SK-N-SH (cell line): ENCODE data around the gene MC1R. TPM values are rescaled to one million over a fixed set of nuclear protein-coding genes. Genes with fewer than 3 reads are reported as not detected.

Experiments used
- CTCF ChIA-PET: fragments of 300-600, 350-600 bp; formaldehyde crosslinking; extraction: SDS; loops from one replicate; lab custom pipeline; 2021; lab: Yijun Ruan, JAX
- POLR2A ChIA-PET: fragments of 350-600 bp; sonication (Branson Sonifier 250); formaldehyde crosslinking; extraction: SDS; loops from one replicate; lab custom pipeline; 2020; ENCODE audit warnings: antibody characterized with exemption, inconsistent platforms; lab: Yijun Ruan, JAX
- DNase-seq: peaks from one replicate; pipeline ENCODE4 v3.0.0; 2012
- H2AFZ ChIP-seq: fragments of 200-600 bp; sonication (generic); 2 replicates; pipeline ENCODE4 v1.8.1; 2016; ENCODE audit warnings: antibody characterized with exemption, mild to moderate bottlenecking, low read depth
- H3F3A ChIP-seq: fragments of 200-600 bp; sonication (generic); replicated peaks from 2 replicates; pipeline ENCODE3; 2016; ENCODE audit warnings: antibody characterized with exemption, mild to moderate bottlenecking; ENCODE audit not compliant: insufficient read depth
- H3K27ac ChIP-seq, 2 experiments: fragments of 200-500 bp in 1 of 2; fragments of 200-600 bp in 1 of 2; sonication (Bioruptor generic) in 1 of 2; sonication (generic), shearing (Covaris generic) in 1 of 2; 2 replicates each; pipeline versions ENCODE4 v1.5.1 to v1.6.1; 2014 to 2016; ENCODE audit warnings: low read depth in 2 of 2, inconsistent platforms in 1 of 2, low read length in 1 of 2, mild to moderate bottlenecking in 1 of 2, mixed read lengths in 1 of 2
- H3K27me3 ChIP-seq: fragments of 200-600 bp; sonication (generic), shearing (Covaris generic); 2 replicates; pipeline ENCODE4 v1.6.1; 2016; ENCODE audit warnings: mixed run types; ENCODE audit not compliant: insufficient read depth
- H3K36me3 ChIP-seq, 2 experiments: fragments of 200-500 bp in 1 of 2; fragments of 200-600 bp in 1 of 2; sonication (Bioruptor generic) in 1 of 2; sonication (generic) in 1 of 2; replicated peaks in 1 of 2; 2 replicates each; pipeline versions ENCODE3 to v1.5.1; 2014 to 2016; ENCODE audit warnings: low read length in 1 of 2, mild to moderate bottlenecking in 1 of 2; ENCODE audit not compliant: insufficient read depth in 2 of 2, control insufficient read depth in 1 of 2
- H3K4me1 ChIP-seq, 2 experiments: fragments of 200-500 bp in 1 of 2; fragments of 200-600 bp in 1 of 2; sonication (Bioruptor generic) in 1 of 2; sonication (generic), shearing (Covaris generic) in 1 of 2; 2 replicates each; pipeline versions ENCODE4 v1.5.1 to v1.6.1; 2014 to 2016; ENCODE audit warnings: low read depth in 1 of 2, low read length in 1 of 2, mixed run types in 1 of 2; ENCODE audit not compliant: insufficient read depth in 2 of 2, control insufficient read depth in 1 of 2
- H3K4me2 ChIP-seq: fragments of 200-600 bp; sonication (generic), shearing (Covaris generic); 2 replicates; pipeline ENCODE4 v1.6.1; 2017; ENCODE audit warnings: mixed run types
- H3K4me3 ChIP-seq, 2 experiments: fragments of 200-500 bp in 1 of 2; fragments of 200-600 bp in 1 of 2; sonication (Bioruptor generic) in 1 of 2; sonication (generic), shearing (Covaris generic) in 1 of 2; 2 replicates each; pipeline versions ENCODE4 v1.5.1 to v1.8.1; 2014 to 2016; ENCODE audit warnings: low read depth in 2 of 2, inconsistent platforms in 1 of 2, low read length in 1 of 2, mild to moderate bottlenecking in 1 of 2, mixed read lengths in 1 of 2, moderate library complexity in 1 of 2
- H3K79me2 ChIP-seq: fragments of 200-600 bp; sonication (generic); 2 replicates; pipeline ENCODE4 v1.8.1; 2017; ENCODE audit warnings: mild to moderate bottlenecking; ENCODE audit not compliant: insufficient read depth
- H3K9ac ChIP-seq: fragments of 200-600 bp; sonication (generic); 2 replicates; pipeline ENCODE4 v1.6.1; 2017; ENCODE audit warnings: mixed run types
- H3K9me2 ChIP-seq: fragments of 200-600 bp; sonication (generic); 2 replicates; pipeline ENCODE4 v1.6.1; 2017; ENCODE audit warnings: mixed run types
- H3K9me3 ChIP-seq: fragments of 200-600 bp; sonication (generic); 2 replicates; pipeline ENCODE4 v1.6.1; 2017; ENCODE audit warnings: mixed run types, mild to moderate bottlenecking, moderate library complexity
- H4K20me1 ChIP-seq: fragments of 200-600 bp; sonication (generic); 2 replicates; pipeline ENCODE4 v1.6.1; 2017; ENCODE audit warnings: mild to moderate bottlenecking, mixed run types; ENCODE audit not compliant: insufficient read depth
- GABPA ChIP-seq: IDR thresholded peaks from 2 replicates; pipeline ENCODE4 v1.4.0; 2012; ENCODE audit warnings: low read depth, mild to moderate bottlenecking
- IRF3 ChIP-seq: fragments of 150-350 bp; IDR thresholded peaks from 2 replicates; pipeline ENCODE4 v1.6.1; 2016; ENCODE audit warnings: mild to moderate bottlenecking, low read depth, low read length
- JUND ChIP-seq: IDR thresholded peaks from 2 replicates; pipeline ENCODE4 v1.4.0; 2012
- MEF2A ChIP-seq: IDR thresholded peaks from 2 replicates; pipeline ENCODE4 v1.4.0; 2012; ENCODE audit warnings: low read depth, borderline replicate concordance
- NRF1 ChIP-seq: IDR thresholded peaks from 2 replicates; pipeline ENCODE4 v1.6.1; 2012; ENCODE audit warnings: low read depth, mild to moderate bottlenecking, low read length
- REST ChIP-seq: IDR thresholded peaks from 2 replicates; pipeline ENCODE4 v1.6.1; 2012; ENCODE audit warnings: mild to moderate bottlenecking, low read depth, low read length, moderate library complexity
- SMC3 ChIP-seq: IDR thresholded peaks from 2 replicates; pipeline ENCODE4 v1.6.1; 2012; ENCODE audit warnings: low read depth, low read length, improper control_type of control experiment
- TEAD4 ChIP-seq: IDR thresholded peaks from 2 replicates; pipeline ENCODE4 v1.4.0; 2012; ENCODE audit warnings: mild to moderate bottlenecking, borderline replicate concordance; ENCODE audit not compliant: insufficient read depth
- USF1 ChIP-seq: IDR thresholded peaks from 2 replicates; pipeline ENCODE4 v1.4.0; 2012; ENCODE audit warnings: low read depth, borderline replicate concordance
- WGBS: methylation state at CpG from one replicate; pipeline ENCODE4 v1.1.6; 2017; ENCODE audit warnings: low lambda C conversion rate; 5-methylcytosine and 5-hydroxymethylcytosine counted together
- polyA plus RNA-seq, 3 experiments: library from polyadenylated mRNA; depleted of rRNA; stranded (reverse); fragments of >200 nt; gene quantifications; 2 replicates each; pipeline ENCODE4 v1.2.3, GENCODE V29; 2012

MC1R gene
- polyA plus RNA-seq, 1 of the 3 experiments (the other 2 are of a cell fraction), result 11.1 TPM

- peaks cover 19% of the 10 kb centered on the region for H3K79me2 ChIP-seq
- H3K27me3 ChIP-seq, result no peaks in the 10 kb centered on the region
- 94% methylated on average over 48 of the region's 52 CpGs for WGBS
- H4K20me1 ChIP-seq, result peaks cover 14% of the 10 kb centered on the region
- H3K9me3 ChIP-seq, result no peaks in the 10 kb centered on the region
- peak overlapping the region; percentile 93; the same call in 1 of the 2 replicates for H3K4me2 ChIP-seq
- no peaks in the 10 kb centered on the region for H3K36me3 ChIP-seq
- H3K9me2 ChIP-seq, result no peaks in the 10 kb centered on the region
- CTCF ChIA-PET, result interaction anchor here (1.3 to 2.0 kb wide), 3 partner anchors 9 to 30 kb away, joined by 3 to 16 read pairs (median 5); no protein-coding TSS in a partner anchor
- H3K4me3 ChIP-seq, result no peak overlapping the region
- H2AFZ ChIP-seq, result no peak overlapping the region
- no peak for DNase-seq
- peaks cover 12 to 44% of the 10 kb centered on the region in 2 experiments; a peak in 3 of 4 replicates for H3K4me1 ChIP-seq
- H3K27ac ChIP-seq, result peak overlapping the region; percentile 97 to 100; a peak in 2 of 4 replicates
- TF ChIP-seq IRF3 (no peak), NRF1 (no peak), GABPA (no peak), USF1 (no peak), SMC3 (no peak), TEAD4 (no peak), MEF2A (no peak), JUND (no peak), REST (no peak)
- TF ChIP-seq, all 33 proteins: peak for 0
- POLR2A ChIA-PET, result no interaction called here
- Histone ChIP-seq H3K9ac (no peak overlapping the region), H3F3A (peaks cover 27% of the 10 kb centered on the region)
These were observed 1.1 kb downstream of the MC1R start for GRCh38 chr16:89919535-89920406.
